Measurements from ENCODE around the gene KRTAP6-1.

Gene KRTAP6-1

GRCh38 chr21:30620080-30620479, 6.3 kb upstream of the KRTAP6-1 start:
- H3K36me3 ChIP-seq (ENCODE audit: control insufficient read depth, insufficient read depth, low read length), result no peaks in the 10 kb centered on the region
- no peak overlapping the region for H3K9ac ChIP-seq (ENCODE audit: low read length)
- H3K9me3 ChIP-seq (ENCODE audit: control insufficient read depth, insufficient read depth, low read depth, low read length), result peaks cover 4% of the 10 kb centered on the region
- H3K27me3 ChIP-seq (ENCODE audit: control insufficient read depth, insufficient read depth, low read length), result no peaks in the 10 kb centered on the region
- no peak overlapping the region for H3K4me3 ChIP-seq (ENCODE audit: low read depth, low read length)
- no peaks in the 10 kb centered on the region for H3K4me1 ChIP-seq (ENCODE audit: control insufficient read depth, insufficient read depth, low read length)
- H3K27ac ChIP-seq (ENCODE audit: low read depth, low read length), result no peak overlapping the region

DNA sequence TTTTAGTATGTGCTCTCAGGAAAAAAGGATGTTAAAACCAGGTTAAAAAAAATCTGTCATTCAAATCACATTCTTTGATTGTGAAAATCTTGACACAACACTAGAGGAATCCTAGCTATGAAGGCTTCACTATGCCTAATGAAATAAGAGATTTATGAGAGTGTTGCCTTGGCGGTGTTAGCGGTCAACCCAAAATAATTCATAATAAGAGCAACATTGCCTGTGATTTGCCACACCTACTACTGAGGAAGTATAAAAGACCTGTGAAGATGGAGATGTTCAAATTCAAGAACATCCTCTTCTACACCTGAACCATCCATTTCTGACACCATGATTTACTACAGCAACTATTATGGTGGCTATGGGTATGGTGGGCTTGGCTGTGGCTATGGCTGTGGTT, 2.4 kb upstream of the KRTAP6-1 start, which contains the start of gene KRTAP20-1:
Gene KRTAP20-1 (plus strand): TSS at position 301 of the 400 bp plus-strand sequence. CDS start 30 bp downstream, at position 331.
- H3K9ac ChIP-seq (ENCODE audit: low read length), result no peak within 1 kb of the TSS
- no peaks in the 10 kb centered on the region for H3K4me1 ChIP-seq (ENCODE audit: control insufficient read depth, insufficient read depth, low read length)
- no peak within 1 kb of the TSS for H3K27ac ChIP-seq (ENCODE audit: low read depth, low read length)
- no peaks in the 10 kb centered on the region for H3K27me3 ChIP-seq (ENCODE audit: control insufficient read depth, insufficient read depth, low read length)
- H3K4me3 ChIP-seq (ENCODE audit: low read depth, low read length), result no peak within 1 kb of the TSS
- H3K36me3 ChIP-seq (ENCODE audit: control insufficient read depth, insufficient read depth, low read length), result no peaks in the 10 kb centered on the region
- peaks cover 2% of the 10 kb centered on the region; the same call in 1 of the 2 replicates for H3K9me3 ChIP-seq (ENCODE audit: control insufficient read depth, insufficient read depth, low read depth, low read length)

DNA sequence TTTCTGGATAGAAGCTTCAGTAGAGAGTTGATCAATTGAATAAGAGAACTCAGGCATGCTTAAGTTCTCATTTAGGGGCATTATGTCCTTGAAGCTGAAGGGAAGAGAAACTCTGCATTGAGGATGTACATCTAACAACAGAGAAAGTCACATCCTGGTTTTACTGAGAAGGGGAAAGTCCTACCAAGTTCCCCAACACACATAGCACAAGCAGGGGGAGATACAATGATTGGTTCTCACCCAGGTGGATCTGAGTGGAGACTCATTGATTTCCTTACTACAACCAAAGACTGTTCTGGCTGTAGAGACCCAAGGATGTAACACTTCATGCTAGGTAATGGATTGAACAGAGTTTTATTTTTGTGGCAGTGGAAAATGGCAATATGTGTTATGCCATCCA, 1.5 kb upstream of the KRTAP6-1 start:
- Histone ChIP-seq H3K9ac (ENCODE audit: low read length) (no peak overlapping the region), H3K36me3 (ENCODE audit: control insufficient read depth, insufficient read depth, low read length) (no peaks in the 10 kb centered on the region), H3K27me3 (ENCODE audit: control insufficient read depth, insufficient read depth, low read length) (no peaks in the 10 kb centered on the region), H3K4me1 (ENCODE audit: control insufficient read depth, insufficient read depth, low read length) (no peaks in the 10 kb centered on the region), H3K27ac (ENCODE audit: low read depth, low read length) (no peak overlapping the region), H3K4me3 (ENCODE audit: low read depth, low read length) (no peak overlapping the region), H3K9me3 (ENCODE audit: control insufficient read depth, insufficient read depth, low read depth, low read length) (peaks cover 2% of the 10 kb centered on the region; the same call in 1 of the 2 replicates)

DNA sequence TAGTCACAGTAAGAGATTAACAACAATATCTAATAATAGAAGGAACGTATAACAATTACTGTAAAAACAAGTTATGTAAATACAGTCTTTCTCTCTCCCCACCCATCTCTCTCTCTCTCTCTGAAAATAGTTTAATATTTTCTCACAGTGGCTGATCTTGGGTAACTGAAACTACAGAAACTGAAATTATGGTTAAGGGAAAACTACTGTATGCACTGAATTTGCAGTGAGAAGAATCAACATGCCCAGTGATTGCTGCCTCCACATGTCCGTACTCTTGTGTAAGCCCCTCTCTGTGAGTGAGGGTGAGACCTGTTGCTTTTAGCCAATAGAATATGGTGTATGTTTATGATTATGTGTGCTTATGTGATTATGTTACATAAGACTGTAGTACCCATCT, 1.6 kb downstream of the KRTAP6-1 start:
- Histone ChIP-seq H3K9me3 (ENCODE audit: control insufficient read depth, insufficient read depth, low read depth, low read length) (peaks cover 2% of the 10 kb centered on the region; the same call in 1 of the 2 replicates), H3K4me1 (ENCODE audit: control insufficient read depth, insufficient read depth, low read length) (no peaks in the 10 kb centered on the region), H3K36me3 (ENCODE audit: control insufficient read depth, insufficient read depth, low read length) (no peaks in the 10 kb centered on the region), H3K27ac (ENCODE audit: low read depth, low read length) (no peak overlapping the region), H3K9ac (ENCODE audit: low read length) (no peak overlapping the region), H3K27me3 (ENCODE audit: control insufficient read depth, insufficient read depth, low read length) (no peaks in the 10 kb centered on the region), H3K4me3 (ENCODE audit: low read depth, low read length) (no peak overlapping the region)

DNA sequence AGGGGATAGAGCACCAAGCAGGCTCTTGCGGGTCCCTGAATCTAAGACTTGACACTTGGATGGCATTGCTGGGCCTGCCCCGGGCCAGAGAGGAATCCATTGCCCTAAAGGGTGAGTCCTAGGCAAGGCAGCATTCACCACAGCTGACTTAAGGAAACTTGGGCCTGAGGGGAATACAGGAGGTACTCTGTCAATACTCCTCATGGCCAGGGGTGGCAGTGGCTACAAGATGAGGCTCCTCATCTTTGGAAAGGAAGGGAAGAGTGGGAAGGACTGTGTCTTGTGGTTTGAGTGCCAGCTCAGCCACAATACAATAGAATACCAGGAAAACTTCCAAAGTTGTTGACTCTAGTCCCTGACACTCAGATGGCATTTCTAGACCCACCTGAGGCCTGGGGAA, 7.8 kb downstream of the KRTAP6-1 start:
- no peaks in the 10 kb centered on the region for H3K9me3 ChIP-seq (ENCODE audit: control insufficient read depth, insufficient read depth, low read depth, low read length)
- H3K9ac ChIP-seq (ENCODE audit: low read length), result no peak overlapping the region
- no peak overlapping the region for H3K4me3 ChIP-seq (ENCODE audit: low read depth, low read length)
- H3K27ac ChIP-seq (ENCODE audit: low read depth, low read length), result no peak overlapping the region
- no peaks in the 10 kb centered on the region for H3K36me3 ChIP-seq (ENCODE audit: control insufficient read depth, insufficient read depth, low read length)
- no peaks in the 10 kb centered on the region for H3K27me3 ChIP-seq (ENCODE audit: control insufficient read depth, insufficient read depth, low read length)
- no peaks in the 10 kb centered on the region for H3K4me1 ChIP-seq (ENCODE audit: control insufficient read depth, insufficient read depth, low read length)

DNA sequence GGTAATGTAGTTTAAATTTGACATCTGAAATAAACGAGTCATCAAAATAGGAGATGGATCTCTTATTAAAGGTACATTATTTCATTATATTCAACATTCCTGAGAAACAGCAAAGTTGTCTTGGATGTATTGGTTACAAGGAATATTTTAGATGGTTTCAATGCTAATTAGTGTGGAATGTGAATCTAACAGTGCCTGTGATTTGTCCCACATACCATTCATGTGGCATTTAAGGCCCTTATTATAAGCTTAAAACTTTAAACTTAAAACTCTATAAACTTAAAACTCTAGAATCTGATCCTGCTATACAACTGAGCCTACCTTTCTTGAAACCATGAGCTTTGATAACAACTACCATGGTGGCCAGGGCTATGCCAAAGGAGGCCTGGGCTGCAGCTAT, 12.9 kb downstream of the KRTAP6-1 start, which contains the start of gene KRTAP22-1:
Gene KRTAP22-1 (plus strand): TSS at position 301 of the 400 bp plus-strand sequence.
- no peak within 1 kb of the TSS for H3K27ac ChIP-seq (ENCODE audit: low read depth, low read length)
- H3K4me1 ChIP-seq (ENCODE audit: control insufficient read depth, insufficient read depth, low read length), result no peaks in the 10 kb centered on the region

GRCh38 chr21:30598802-30599201, 14.9 kb downstream of the KRTAP6-1 start, which contains the start of gene KRTAP6-2:
Gene KRTAP6-2 (minus strand): TSS chr21:30598902. CDS start chr21:30598874, 28 bp downstream.
- H3K27ac ChIP-seq (ENCODE audit: low read depth, low read length), result no peak within 1 kb of the TSS
- H3K36me3 ChIP-seq (ENCODE audit: control insufficient read depth, insufficient read depth, low read length), result no peaks in the 10 kb centered on the region
- H3K27me3 ChIP-seq (ENCODE audit: control insufficient read depth, insufficient read depth, low read length), result no peaks in the 10 kb centered on the region
- H3K9me3 ChIP-seq (ENCODE audit: control insufficient read depth, insufficient read depth, low read depth, low read length), result no peaks in the 10 kb centered on the region
- H3K9ac ChIP-seq (ENCODE audit: low read length), result no peak within 1 kb of the TSS
- H3K4me1 ChIP-seq (ENCODE audit: control insufficient read depth, insufficient read depth, low read length), result no peaks in the 10 kb centered on the region
- no peak within 1 kb of the TSS for H3K4me3 ChIP-seq (ENCODE audit: low read depth, low read length)

More for the DNA sequence above, 12.9 kb downstream of the KRTAP6-1 start, which contains the start of gene KRTAP22-1:
- Histone ChIP-seq H3K4me3 (ENCODE audit: low read depth, low read length) (no peak within 1 kb of the TSS), H3K9ac (ENCODE audit: low read length) (no peak within 1 kb of the TSS), H3K9me3 (ENCODE audit: control insufficient read depth, insufficient read depth, low read depth, low read length) (no peaks in the 10 kb centered on the region), H3K27me3 (ENCODE audit: control insufficient read depth, insufficient read depth, low read length) (no peaks in the 10 kb centered on the region), H3K36me3 (ENCODE audit: control insufficient read depth, insufficient read depth, low read length) (no peaks in the 10 kb centered on the region)

GRCh38 chr21:30592140-30592539, 21.6 kb downstream of the KRTAP6-1 start, which contains the start of gene KRTAP6-3:
Gene KRTAP6-3 (plus strand): TSS chr21:30592440. CDS start chr21:30592446, 6 bp downstream.
- Histone ChIP-seq H3K4me1 (ENCODE audit: control insufficient read depth, insufficient read depth, low read length) (no peaks in the 10 kb centered on the region), H3K27me3 (ENCODE audit: control insufficient read depth, insufficient read depth, low read length) (no peaks in the 10 kb centered on the region), H3K4me3 (ENCODE audit: low read depth, low read length) (no peak within 1 kb of the TSS), H3K27ac (ENCODE audit: low read depth, low read length) (no peak within 1 kb of the TSS), H3K9ac (ENCODE audit: low read length) (no peak within 1 kb of the TSS), H3K36me3 (ENCODE audit: control insufficient read depth, insufficient read depth, low read length) (no peaks in the 10 kb centered on the region), H3K9me3 (ENCODE audit: control insufficient read depth, insufficient read depth, low read depth, low read length) (no peaks in the 10 kb centered on the region)

GRCh38 chr21:30590297-30590696, 23.4 kb downstream of the KRTAP6-1 start, which contains the start of gene KRTAP22-2:
Gene KRTAP22-2 (minus strand): TSS chr21:30590397.
- H3K4me3 ChIP-seq (ENCODE audit: low read depth, low read length), result no peak within 1 kb of the TSS
- H3K36me3 ChIP-seq (ENCODE audit: control insufficient read depth, insufficient read depth, low read length), result no peaks in the 10 kb centered on the region
- H3K27ac ChIP-seq (ENCODE audit: low read depth, low read length), result no peak within 1 kb of the TSS
- no peaks in the 10 kb centered on the region for H3K4me1 ChIP-seq (ENCODE audit: control insufficient read depth, insufficient read depth, low read length)
- no peaks in the 10 kb centered on the region for H3K9me3 ChIP-seq (ENCODE audit: control insufficient read depth, insufficient read depth, low read depth, low read length)
- no peaks in the 10 kb centered on the region for H3K27me3 ChIP-seq (ENCODE audit: control insufficient read depth, insufficient read depth, low read length)
- no peak within 1 kb of the TSS for H3K9ac ChIP-seq (ENCODE audit: low read length)

- Histone ChIP-seq H3K27me3 (ENCODE audit: control insufficient read depth, insufficient read depth, low read length) (no peaks in the 10 kb centered on the region), H3K36me3 (ENCODE audit: control insufficient read depth, insufficient read depth, low read length) (no peaks in the 10 kb centered on the region), H3K4me1 (ENCODE audit: control insufficient read depth, insufficient read depth, low read length) (no peaks in the 10 kb centered on the region), H3K27ac (ENCODE audit: low read depth, low read length) (no peak overlapping the region), H3K9me3 (ENCODE audit: control insufficient read depth, insufficient read depth, low read depth, low read length) (no peaks in the 10 kb centered on the region), H3K9ac (ENCODE audit: low read length) (no peak overlapping the region), H3K4me3 (ENCODE audit: low read depth, low read length) (no peak overlapping the region)
Observed at GRCh38 chr21:30582870-30583269, 30.9 kb downstream of the KRTAP6-1 start.

DNA sequence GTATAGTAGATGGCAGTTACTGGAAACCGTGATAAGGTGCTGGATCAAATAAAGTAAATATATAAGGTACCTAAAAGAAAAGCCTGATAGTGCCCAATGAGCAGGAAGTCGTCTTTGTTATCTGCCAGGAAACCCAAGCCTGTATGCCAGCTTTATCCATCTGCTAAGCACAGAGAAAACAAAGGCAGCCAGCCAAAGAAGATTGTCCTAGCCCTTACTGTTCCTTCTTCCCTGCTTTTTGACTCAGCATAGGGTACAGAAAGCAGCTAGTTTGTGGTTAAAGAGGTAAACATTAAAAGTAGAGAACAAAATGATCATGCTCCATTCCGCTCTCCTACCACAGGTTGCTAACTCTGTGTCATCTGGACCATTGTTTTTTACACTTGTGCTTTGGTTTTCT, 33.6 kb downstream of the KRTAP6-1 start:
- no peak overlapping the region for H3K4me3 ChIP-seq (ENCODE audit: low read depth, low read length)
- H3K36me3 ChIP-seq (ENCODE audit: control insufficient read depth, insufficient read depth, low read length), result no peaks in the 10 kb centered on the region
- H3K27me3 ChIP-seq (ENCODE audit: control insufficient read depth, insufficient read depth, low read length), result no peaks in the 10 kb centered on the region
- no peaks in the 10 kb centered on the region for H3K4me1 ChIP-seq (ENCODE audit: control insufficient read depth, insufficient read depth, low read length)
- H3K9me3 ChIP-seq (ENCODE audit: control insufficient read depth, insufficient read depth, low read depth, low read length), result no peaks in the 10 kb centered on the region
- H3K9ac ChIP-seq (ENCODE audit: low read length), result no peak overlapping the region
- H3K27ac ChIP-seq (ENCODE audit: low read depth, low read length), result no peak overlapping the region

Measured in HUES6 (cell line).